CD4-positive, alpha-beta T cell treated with Interleukin-21 for 1 hour (primary cell): ENCODE results near the gene CFAP53.
"Not testable (repeated sequence)": the region's sequence is repeated elsewhere in the genome, so short reads cannot be mapped to it uniquely, and the experiment has no call there.

Experiments
- DNase-seq: peaks from one replicate; pipeline ENCODE4 v3.0.0-alpha.2; 2020

The CFAP53 gene

GRCh38 chr18:50266248-50266704, at the start of gene CFAP53:
TSS of gene CFAP53 (minus strand) at chr18:50266495. CDS start at chr18:50266404, 91 bp downstream.
- DNase-seq = peak; percentile 88

GRCh38 chr18:50315100-50315871, 49.0 kb upstream of the CFAP53 start:
- DNase-seq = no peak

- no peak for DNase-seq
Observed at GRCh38 chr18:50313873-50314460, 47.7 kb upstream of the CFAP53 start.

- DNase-seq = no peak
Observed at GRCh38 chr18:50313031-50313607, 46.8 kb upstream of the CFAP53 start.

- no peak for DNase-seq
Observed at GRCh38 chr18:50312296-50313030, 46.2 kb upstream of the CFAP53 start.

- no peak for DNase-seq
Observed at GRCh38 chr18:50311650-50312049, 45.4 kb upstream of the CFAP53 start.

GRCh38 chr18:50310080-50310479, 43.8 kb upstream of the CFAP53 start:
- DNase-seq = no peak

- not testable (repeated sequence) for DNase-seq
Observed at GRCh38 chr18:50308851-50309250, 42.6 kb upstream of the CFAP53 start.

GRCh38 chr18:50307738-50308470, 41.6 kb upstream of the CFAP53 start:
- peak; percentile 93 for DNase-seq

- DNase-seq = no peak
Observed at GRCh38 chr18:50307400-50307737, 41.1 kb upstream of the CFAP53 start.

- DNase-seq = no peak
Observed at GRCh38 chr18:50306944-50307343, 40.6 kb upstream of the CFAP53 start.

- DNase-seq = no peak
Observed at GRCh38 chr18:50301074-50301473, 34.8 kb upstream of the CFAP53 start.

- DNase-seq = no peak
Observed at GRCh38 chr18:50299626-50300388, 33.5 kb upstream of the CFAP53 start.

- no peak for DNase-seq
Observed at GRCh38 chr18:50298443-50299284, 32.4 kb upstream of the CFAP53 start.

- peak; percentile 76 for DNase-seq
Observed at GRCh38 chr18:50297621-50298442, 31.5 kb upstream of the CFAP53 start.

GRCh38 chr18:50293039-50293438, 26.7 kb upstream of the CFAP53 start:
- DNase-seq = no peak

GRCh38 chr18:50289108-50289443, 22.8 kb upstream of the CFAP53 start:
- no peak for DNase-seq

- DNase-seq = not testable (repeated sequence)
Observed at GRCh38 chr18:50288348-50289107, 22.2 kb upstream of the CFAP53 start.
